Measurements from ENCODE around the gene VPS9D1.

- TF ChIP-seq CTCF (conservative IDR thresholded peaks at IDR 0.05 in 1 of 2, IDR thresholded peaks at IDR 0.05 in 1 of 2; ENCODE audit: extremely low read depth in 1 of 2, insufficient read depth in 1 of 2, low read depth in 1 of 2, low read length in 2 of 2) (no peak), EZH2 (IDR thresholded peaks at IDR 0.05; ENCODE audit: borderline replicate concordance, low read length) (no peak)
Measured at GRCh38 chr16:89688395-89688794, 32.3 kb downstream of the VPS9D1 start.
